Right atrium auricular region (tissue), 2 donors: ENCODE results near the gene ATP6V0C. TPM values are rescaled to one million over a fixed set of nuclear protein-coding genes. Genes with fewer than 3 reads are reported as not detected.

Experiments used
- DNase-seq: peaks from one replicate; pipeline ENCODE4 v3.0.0-alpha.2; 2019; ENCODE audit warnings: low spot score
- H3K27ac ChIP-seq, 2 donors: fragments of 200-600 bp; sonication (generic); 1 replicate in 1 of 2; 2 replicates in 1 of 2; pipeline ENCODE4 v1.5.1; 2016 to 2019
- H3K27me3 ChIP-seq, 2 donors: fragments of 200-600 bp; sonication (generic); one replicate each; pipeline versions ENCODE4 v1.5.1 to v1.6.0; 2017 to 2019
- H3K36me3 ChIP-seq: fragments of 200-600 bp; sonication (generic); one replicate; pipeline ENCODE4 v1.5.1; 2016
- H3K4me1 ChIP-seq, 2 donors: fragments of 200-600 bp; sonication (generic); one replicate each; pipeline versions ENCODE4 v1.5.1 to v1.6.0; 2017 to 2019
- H3K4me3 ChIP-seq, 2 donors: fragments of 200-600 bp; sonication (generic); 1 replicate in 1 of 2; 2 replicates in 1 of 2; pipeline ENCODE4 v1.5.1; 2017 to 2019; ENCODE audit warnings: mild to moderate bottlenecking in 1 of 2, moderate library complexity in 1 of 2
- H3K9me3 ChIP-seq, 2 donors: fragments of 200-600 bp; sonication (generic); one replicate each; pipeline ENCODE4 v1.5.1; 2019
- CTCF ChIP-seq, 2 donors: fragments of 200-600 bp; sonication (generic); IDR thresholded peaks; one replicate each; pipeline ENCODE4 v1.5.1; 2019; ENCODE audit warnings: antibody characterized with exemption in 2 of 2
- total RNA-seq, 2 donors: library from RNA; depleted of rRNA; stranded (reverse); fragments of >200 nt; gene quantifications; one replicate each; pipeline ENCODE4 v1.1.0, GENCODE V29; 2016

Gene ATP6V0C
- total RNA-seq, 2 donors from 2014 or later, result 63.7 to 107 TPM

- Histone ChIP-seq H3K27me3 (no peaks in the 10 kb centered on the region), H3K36me3 (no peaks in the 10 kb centered on the region), H3K9me3 (no peaks in the 10 kb centered on the region), H3K27ac (peak overlapping the region; percentile 9 to 77), H3K4me3 (no peak overlapping the region), H3K4me1 (peaks cover 0 to 36% of the 10 kb centered on the region in 2 donors)
- no peak for TF ChIP-seq CTCF (IDR thresholded peaks at IDR 0.05)
- DNase-seq, result no peak
Measured at GRCh38 chr16:2482249-2482648, 31.5 kb upstream of the ATP6V0C start.

GRCh38 chr16:2482708-2483534 lies 30.8 kb upstream of the ATP6V0C start:
- peak overlapping the region; percentile 77 to 81 for H3K27ac ChIP-seq
- no peaks in the 10 kb centered on the region for H3K27me3 ChIP-seq
- peak; percentile 69 for DNase-seq
- H3K4me1 ChIP-seq, result peaks cover 0 to 36% of the 10 kb centered on the region in 2 donors
- no peaks in the 10 kb centered on the region for H3K36me3 ChIP-seq
- H3K9me3 ChIP-seq, result no peaks in the 10 kb centered on the region
- H3K4me3 ChIP-seq, result peak overlapping the region in 1 of 2 donors; percentile 8
- TF ChIP-seq CTCF (IDR thresholded peaks at IDR 0.05), result no peak

- H3K9me3 ChIP-seq, result no peaks in the 10 kb centered on the region
- H3K36me3 ChIP-seq, result no peaks in the 10 kb centered on the region
- peaks cover 0 to 36% of the 10 kb centered on the region in 2 donors for H3K4me1 ChIP-seq
- no peak for DNase-seq
- H3K27ac ChIP-seq, result peak overlapping the region in 1 of 2 donors; percentile 77
- no peak overlapping the region for H3K4me3 ChIP-seq
- no peaks in the 10 kb centered on the region for H3K27me3 ChIP-seq
- TF ChIP-seq CTCF (IDR thresholded peaks at IDR 0.05), result no peak
Measured at GRCh38 chr16:2483939-2484897, 29.5 kb upstream of the ATP6V0C start.

GRCh38 chr16:2484898-2485508 lies 28.7 kb upstream of the ATP6V0C start:
- Histone ChIP-seq H3K27me3 (no peaks in the 10 kb centered on the region), H3K36me3 (no peaks in the 10 kb centered on the region), H3K9me3 (no peaks in the 10 kb centered on the region), H3K4me1 (peaks cover 0 to 36% of the 10 kb centered on the region in 2 donors), H3K27ac (no peak overlapping the region), H3K4me3 (no peak overlapping the region)
- DNase-seq, result no peak
- no peak for TF ChIP-seq CTCF (IDR thresholded peaks at IDR 0.05)

- H3K4me1 ChIP-seq, result peaks cover 0 to 36% of the 10 kb centered on the region in 2 donors
- no peak for DNase-seq
- H3K4me3 ChIP-seq, result peak overlapping the region in 1 of 2 donors; percentile 22
- no peaks in the 10 kb centered on the region for H3K36me3 ChIP-seq
- no peak for TF ChIP-seq CTCF (IDR thresholded peaks at IDR 0.05)
- H3K9me3 ChIP-seq, result no peaks in the 10 kb centered on the region
- no peaks in the 10 kb centered on the region for H3K27me3 ChIP-seq
- peak overlapping the region in 1 of 2 donors; percentile 31 for H3K27ac ChIP-seq
Measured at GRCh38 chr16:2485811-2486507, 27.8 kb upstream of the ATP6V0C start.
